LNCaP clone FGC (cell line): ENCODE measurements around the gene CGGBP1.

Experiments
- DNase-seq: peaks from one replicate; pipeline ENCODE4 v3.0.0-alpha.2; 2011; ENCODE audit warnings: low read depth
- H3K4me3 ChIP-seq: 2 replicates; pipeline ENCODE4 v1.5.1; 2011; ENCODE audit warnings: mild to moderate bottlenecking, low read depth, low read length, control low read depth
- CTCF ChIP-seq: IDR thresholded peaks from 2 replicates; pipeline ENCODE4 v1.5.1; 2012; ENCODE audit warnings: mild to moderate bottlenecking; ENCODE audit not compliant: control insufficient read depth, insufficient read depth; ENCODE audit errors: extremely low read depth

Gene CGGBP1

DNA sequence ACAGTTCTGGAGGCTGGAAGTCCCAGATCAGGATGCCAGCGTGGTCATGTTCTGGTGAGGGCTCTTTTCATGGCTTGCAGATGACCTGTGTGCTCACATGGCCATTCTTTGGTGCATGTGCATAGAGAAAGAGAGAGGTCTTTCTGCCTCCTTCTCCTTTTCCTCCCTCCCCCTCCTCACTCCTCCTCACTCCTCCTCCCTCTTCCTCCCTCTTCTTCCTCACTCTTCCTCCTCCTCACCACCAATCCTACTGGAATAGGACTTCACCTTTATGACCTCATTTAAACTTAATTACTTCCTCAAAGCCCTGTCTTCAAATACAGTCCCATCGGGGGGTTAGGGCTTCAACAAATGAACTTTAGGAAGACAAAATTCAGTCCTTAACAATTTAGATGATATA lies 24.0 kb upstream of the CGGBP1 start:
- no peak for TF ChIP-seq CTCF
- DNase-seq, result no peak

DNA sequence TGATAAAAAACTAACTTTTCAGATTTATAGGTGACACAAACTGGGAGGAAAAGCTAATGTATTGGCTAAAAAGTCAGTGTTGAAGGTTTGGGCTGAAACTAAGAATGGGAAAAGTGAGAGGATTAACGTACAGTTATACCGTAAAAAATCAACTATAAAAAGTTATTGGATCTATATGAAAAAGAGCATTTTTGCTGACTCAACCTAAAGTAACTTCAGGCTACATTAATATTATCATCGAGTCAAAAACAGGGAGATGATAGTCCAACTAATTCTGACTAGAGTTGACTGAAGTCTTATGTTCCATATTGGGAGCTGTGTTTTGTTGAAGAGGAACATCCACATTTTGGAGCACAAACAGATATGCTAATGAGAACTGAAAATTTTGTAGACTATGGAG lies 20.1 kb upstream of the CGGBP1 start:
- no peak for DNase-seq
- no peak overlapping the region for H3K4me3 ChIP-seq
- TF ChIP-seq CTCF, result no peak

More for the DNA sequence above, 24.0 kb upstream of the CGGBP1 start:
- no peak overlapping the region for H3K4me3 ChIP-seq

GRCh38 chr3:88076712-88077111 lies 17.9 kb upstream of the CGGBP1 start:
- no peak for TF ChIP-seq CTCF
- no peak overlapping the region for H3K4me3 ChIP-seq
- DNase-seq, result no peak

GRCh38 chr3:88075497-88075896 lies 16.7 kb upstream of the CGGBP1 start:
- TF ChIP-seq CTCF, result no peak
- H3K4me3 ChIP-seq, result no peak overlapping the region
- DNase-seq, result no peak

DNA sequence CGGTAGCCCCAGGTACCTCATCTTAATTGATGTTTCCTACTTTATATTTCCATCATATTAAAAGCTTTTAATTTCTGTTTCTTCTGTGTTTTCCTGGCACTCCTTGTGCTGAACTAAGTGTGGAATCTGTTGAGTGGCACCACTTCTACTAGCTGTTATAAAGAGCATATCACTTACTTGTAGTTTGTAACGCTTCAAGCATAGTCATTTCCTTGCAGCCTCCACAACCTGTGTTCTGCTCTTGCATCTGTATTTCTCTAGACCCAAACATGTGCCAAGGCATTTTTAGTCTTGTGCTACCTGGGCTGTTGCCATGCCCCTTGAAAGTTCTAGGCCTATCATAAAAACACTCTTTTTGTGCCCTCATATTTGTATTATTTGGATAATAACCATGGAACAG lies 16.3 kb upstream of the CGGBP1 start:
- TF ChIP-seq CTCF, result no peak
- no peak overlapping the region for H3K4me3 ChIP-seq
- no peak for DNase-seq

DNA sequence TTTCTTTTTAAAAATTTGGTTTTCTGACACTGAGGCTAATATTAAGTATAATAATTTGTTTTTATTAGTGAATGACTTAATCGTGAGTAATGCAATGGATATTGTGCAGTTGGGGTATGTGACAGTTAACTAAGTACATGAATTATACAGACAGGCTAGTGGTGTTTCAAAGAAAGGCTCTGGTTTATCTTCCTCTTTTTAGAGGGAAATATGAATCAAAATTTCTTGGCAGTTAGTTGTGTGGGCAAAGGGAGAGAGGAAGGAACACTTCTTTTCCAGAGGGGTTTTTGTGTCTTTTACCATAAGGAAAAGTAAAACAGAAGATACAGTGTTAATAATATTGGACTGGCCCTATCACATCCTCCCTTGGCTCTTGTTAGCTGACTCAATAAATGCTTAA lies 2.9 kb upstream of the CGGBP1 start:
- TF ChIP-seq CTCF, result no peak
- no peak for DNase-seq
- H3K4me3 ChIP-seq, result no peak overlapping the region

- TF ChIP-seq CTCF, result no peak
- H3K4me3 ChIP-seq, result peak overlapping the region; percentile 97
- no peak for DNase-seq
Measured at GRCh38 chr3:88059380-88060170, 770 bp upstream of the CGGBP1 start.
